ENCODE results near the gene KDM8.

DNA sequence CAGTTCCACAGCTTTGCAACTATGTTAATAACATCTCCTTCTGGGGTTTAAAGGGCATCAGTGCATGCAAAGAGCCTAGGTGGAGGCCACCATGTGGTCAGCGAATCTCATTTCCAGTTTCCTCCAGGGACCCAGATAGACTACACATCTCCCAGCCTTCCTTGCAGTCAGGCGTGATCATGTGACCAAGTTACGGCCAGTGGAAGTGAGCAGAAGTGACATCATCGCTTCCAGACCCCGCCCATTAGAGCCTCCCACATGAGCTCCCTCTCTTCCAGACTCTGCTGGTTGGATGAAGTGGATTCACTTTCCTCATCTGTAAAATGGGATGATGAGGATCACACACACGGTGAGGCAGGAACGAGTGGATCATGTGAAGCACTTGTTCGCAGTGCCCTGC is 27.4 kb upstream of the KDM8 start:
- TF ChIP-seq CTCF (conservative IDR thresholded peaks at IDR 0.05) (no peak), ZFX (IDR thresholded peaks at IDR 0.05) (no peak)
